Mesenchymal stem cell (in vitro differentiated cells and primary cell): Measurements from ENCODE around the gene NBDY.

Experiments used
- DNase-seq: peaks from one replicate; pipeline ENCODE4 v3.0.0-alpha.2; 2013
- H2AFZ ChIP-seq: one replicate; pipeline ENCODE4 v1.6.1; 2013; ENCODE audit warnings: low read depth, mild to moderate bottlenecking, control low read depth, inconsistent platforms, low read length, moderate library complexity
- H2AK5ac ChIP-seq: 2 replicates; pipeline ENCODE4 v1.6.1; 2013; ENCODE audit warnings: low read length, moderate library complexity, mild to moderate bottlenecking, inconsistent platforms; ENCODE audit not compliant: severe bottlenecking
- H2BK120ac ChIP-seq: one replicate; pipeline ENCODE4 v1.6.1; 2013; ENCODE audit warnings: low read depth, mild to moderate bottlenecking, inconsistent platforms, low read length, moderate library complexity
- H2BK12ac ChIP-seq, 2 experiments: one replicate each; pipeline ENCODE4 v1.6.1; 2013; ENCODE audit warnings: inconsistent platforms in 2 of 2, low read length in 2 of 2, mild to moderate bottlenecking in 2 of 2, moderate library complexity in 2 of 2, control low read depth in 1 of 2
- H2BK15ac ChIP-seq: one replicate; pipeline ENCODE4 v1.6.1; 2013; ENCODE audit warnings: mild to moderate bottlenecking, low read depth, inconsistent platforms; ENCODE audit not compliant: poor library complexity, severe bottlenecking
- H2BK5ac ChIP-seq: 2 replicates; pipeline ENCODE4 v1.6.1; 2013; ENCODE audit warnings: low read depth, mild to moderate bottlenecking, low read length, control low read depth, inconsistent platforms; ENCODE audit not compliant: poor library complexity, severe bottlenecking
- H3K14ac ChIP-seq, 2 experiments: one replicate each; pipeline ENCODE4 v1.6.1; 2013; ENCODE audit warnings: inconsistent platforms in 2 of 2, low read length in 2 of 2, control low read depth in 1 of 2, mild to moderate bottlenecking in 1 of 2, moderate library complexity in 1 of 2
- H3K18ac ChIP-seq, 2 experiments: one replicate each; pipeline ENCODE4 v1.6.1; 2013; ENCODE audit warnings: inconsistent platforms in 2 of 2, low read length in 2 of 2, control low read depth in 1 of 2, low read depth in 1 of 2, mild to moderate bottlenecking in 1 of 2
- H3K23ac ChIP-seq, 2 experiments: one replicate each; pipeline ENCODE4 v1.6.1; 2013; ENCODE audit warnings: inconsistent platforms in 2 of 2, low read length in 2 of 2, mild to moderate bottlenecking in 2 of 2, moderate library complexity in 2 of 2, control low read depth in 1 of 2
- H3K27ac ChIP-seq: 2 replicates; pipeline ENCODE4 v1.5.1; 2013; ENCODE audit warnings: mild to moderate bottlenecking, moderate library complexity, low read length, control low read depth, inconsistent platforms; ENCODE audit not compliant: poor library complexity, severe bottlenecking
- H3K27me3 ChIP-seq, 2 experiments: 2 replicates each; pipeline versions ENCODE4 v1.6.1 to v1.7.0; 2013; ENCODE audit warnings: low read length in 2 of 2, mild to moderate bottlenecking in 2 of 2, moderate library complexity in 2 of 2, control low read depth in 1 of 2, inconsistent platforms in 1 of 2; ENCODE audit not compliant: control insufficient read depth in 1 of 2, insufficient read depth in 1 of 2
- H3K36me3 ChIP-seq, 2 experiments: 2 replicates each; pipeline versions ENCODE4 v1.6.1 to v1.7.0; 2013; ENCODE audit warnings: low read length in 2 of 2, control low read depth in 1 of 2, inconsistent platforms in 1 of 2, low read depth in 1 of 2, mild to moderate bottlenecking in 1 of 2; ENCODE audit not compliant: insufficient read depth in 2 of 2, control insufficient read depth in 1 of 2
- H3K4ac ChIP-seq, 2 experiments: one replicate each; pipeline ENCODE4 v1.6.1; 2013; ENCODE audit warnings: inconsistent platforms in 2 of 2, low read length in 2 of 2, mild to moderate bottlenecking in 2 of 2, moderate library complexity in 2 of 2, control low read depth in 1 of 2, low read depth in 1 of 2
- H3K4me1 ChIP-seq: 2 replicates; pipeline ENCODE4 v1.6.1; 2013; ENCODE audit warnings: low read depth, low read length, control low read depth; ENCODE audit not compliant: control insufficient read depth, insufficient read depth
- H3K4me2 ChIP-seq: 2 replicates; pipeline ENCODE4 v1.6.1; 2013; ENCODE audit warnings: low read length, mild to moderate bottlenecking, inconsistent platforms; ENCODE audit not compliant: poor library complexity, severe bottlenecking
- H3K4me3 ChIP-seq, 2 experiments: 2 replicates each; pipeline versions ENCODE4 v1.5.1 to v1.7.0; 2013; ENCODE audit warnings: low read length in 2 of 2, mild to moderate bottlenecking in 2 of 2, control low read depth in 1 of 2, low read depth in 1 of 2; ENCODE audit not compliant: insufficient read depth in 1 of 2
- H3K79me1 ChIP-seq: replicated peaks from 2 replicates; pipeline ENCODE4 v1.6.1; 2013; ENCODE audit warnings: mild to moderate bottlenecking, control low read depth, low read length, inconsistent platforms; ENCODE audit not compliant: poor library complexity, severe bottlenecking
- H3K9ac ChIP-seq: 2 replicates; pipeline ENCODE4 v1.7.0; 2013; ENCODE audit warnings: mild to moderate bottlenecking, low read length, moderate library complexity
- H3K9me3 ChIP-seq: 2 replicates; pipeline ENCODE4 v1.7.0; 2013; ENCODE audit warnings: mild to moderate bottlenecking, low read length; ENCODE audit not compliant: control insufficient read depth
- H4K8ac ChIP-seq: one replicate; pipeline ENCODE4 v1.6.1; 2013; ENCODE audit warnings: inconsistent platforms, mild to moderate bottlenecking, low read length, moderate library complexity
- H4K91ac ChIP-seq: one replicate; pipeline ENCODE4 v1.6.1; 2013; ENCODE audit warnings: mild to moderate bottlenecking, low read length, inconsistent platforms
- WGBS: methylation state at CpG from one replicate; pipeline ENCODE4 v1.1.7; 2013; ENCODE audit warnings: mixed read lengths; 5-methylcytosine and 5-hydroxymethylcytosine counted together

The NBDY gene

GRCh38 chrX:56802921-56803849, 74.1 kb downstream of the NBDY start:
- no peak overlapping the region for H2AFZ ChIP-seq
- H3K9me3 ChIP-seq, result no peaks in the 10 kb centered on the region
- no peak overlapping the region for H3K4me2 ChIP-seq
- H2BK120ac ChIP-seq, result no peak overlapping the region
- H3K9ac ChIP-seq, result peak overlapping the region; percentile 87
- H3K4ac ChIP-seq, result no peak overlapping the region
- H3K23ac ChIP-seq, result no peak overlapping the region
- peaks cover 0 to 19% of the 10 kb centered on the region in 2 experiments for H3K36me3 ChIP-seq
- no peak overlapping the region for H2BK5ac ChIP-seq
- peaks cover 0 to 22% of the 10 kb centered on the region in 2 experiments for H3K27me3 ChIP-seq
- DNase-seq, result peak; percentile 55
- no peak overlapping the region for H4K8ac ChIP-seq
- H3K27ac ChIP-seq, result no peak overlapping the region
- no peak overlapping the region for H4K91ac ChIP-seq
- H3K18ac ChIP-seq, result no peak overlapping the region
- 65% methylated on average over 26 of the region's 27 CpGs for WGBS
- H3K14ac ChIP-seq, result no peak overlapping the region
- H3K4me3 ChIP-seq, result peak overlapping the region in 1 of 2 experiments; percentile 84
- H2BK12ac ChIP-seq, result no peak overlapping the region
- peaks cover 17% of the 10 kb centered on the region for H3K79me1 ChIP-seq
- H3K4me1 ChIP-seq, result no peaks in the 10 kb centered on the region
- H2BK15ac ChIP-seq, result no peak overlapping the region
- H2AK5ac ChIP-seq, result no peak overlapping the region

GRCh38 chrX:56803850-56804681, 75.0 kb downstream of the NBDY start:
- no peak overlapping the region for H2AK5ac ChIP-seq
- no peak for DNase-seq
- no peak overlapping the region for H2AFZ ChIP-seq
- no peak overlapping the region for H3K4me2 ChIP-seq
- H3K4me3 ChIP-seq, result peak overlapping the region in 1 of 2 experiments; percentile 84
- H3K27ac ChIP-seq, result no peak overlapping the region
- WGBS, result 95% methylated on average over 9 of the region's 11 CpGs
- H2BK15ac ChIP-seq, result no peak overlapping the region
- peak overlapping the region in 1 of 2 experiments; percentile 26 for H3K4ac ChIP-seq
- no peak overlapping the region for H2BK120ac ChIP-seq
- peaks cover 0 to 14% of the 10 kb centered on the region in 2 experiments for H3K36me3 ChIP-seq
- no peak overlapping the region for H2BK5ac ChIP-seq
- peak overlapping the region in 1 of 2 experiments; percentile 55 for H3K14ac ChIP-seq
- H3K9me3 ChIP-seq, result no peaks in the 10 kb centered on the region
- H3K4me1 ChIP-seq, result no peaks in the 10 kb centered on the region
- H3K9ac ChIP-seq, result peak overlapping the region; percentile 87
- H3K18ac ChIP-seq, result peak overlapping the region in 1 of 2 experiments; percentile 21
- peaks cover 10% of the 10 kb centered on the region for H3K79me1 ChIP-seq
- H2BK12ac ChIP-seq, result no peak overlapping the region
- H3K23ac ChIP-seq, result no peak overlapping the region
- no peak overlapping the region for H4K91ac ChIP-seq
- H4K8ac ChIP-seq, result no peak overlapping the region
- H3K27me3 ChIP-seq, result peaks cover 0 to 19% of the 10 kb centered on the region in 2 experiments

GRCh38 chrX:56804867-56805266, 75.8 kb downstream of the NBDY start:
- Histone ChIP-seq H3K4ac (no peak overlapping the region), H3K36me3 (peaks cover 0 to 13% of the 10 kb centered on the region in 2 experiments), H3K9me3 (no peaks in the 10 kb centered on the region), H2AFZ (no peak overlapping the region), H3K4me3 (no peak overlapping the region), H4K91ac (no peak overlapping the region), H3K27me3 (peaks cover 0 to 23% of the 10 kb centered on the region in 2 experiments), H3K4me1 (no peaks in the 10 kb centered on the region), H3K18ac (no peak overlapping the region), H3K9ac (no peak overlapping the region), H3K23ac (no peak overlapping the region), H3K27ac (no peak overlapping the region), H2BK120ac (no peak overlapping the region), H4K8ac (no peak overlapping the region), H3K14ac (no peak overlapping the region), H2BK12ac (no peak overlapping the region), H3K4me2 (no peak overlapping the region), H3K79me1 (peaks cover 8% of the 10 kb centered on the region), H2BK5ac (no peak overlapping the region), H2BK15ac (no peak overlapping the region), H2AK5ac (no peak overlapping the region)
- WGBS, result 97% methylated on average over 4 of the region's 4 CpGs
- DNase-seq, result no peak

- H2BK12ac ChIP-seq, result no peak overlapping the region
- H3K14ac ChIP-seq, result no peak overlapping the region
- H2BK5ac ChIP-seq, result no peak overlapping the region
- DNase-seq, result no peak
- no peak overlapping the region for H2AK5ac ChIP-seq
- no peak overlapping the region for H3K4ac ChIP-seq
- no peak overlapping the region for H3K18ac ChIP-seq
- H4K8ac ChIP-seq, result no peak overlapping the region
- no peak overlapping the region for H3K4me3 ChIP-seq
- H3K79me1 ChIP-seq, result peaks cover 8% of the 10 kb centered on the region
- H3K23ac ChIP-seq, result no peak overlapping the region
- H3K9me3 ChIP-seq, result no peaks in the 10 kb centered on the region
- no peak overlapping the region for H3K4me2 ChIP-seq
- H3K27ac ChIP-seq, result no peak overlapping the region
- no peak overlapping the region for H2BK15ac ChIP-seq
- H2AFZ ChIP-seq, result no peak overlapping the region
- WGBS, result 100% methylated on average over 1 of the region's 1 CpG
- H2BK120ac ChIP-seq, result no peak overlapping the region
- H3K27me3 ChIP-seq, result peaks cover 0 to 19% of the 10 kb centered on the region in 2 experiments
- no peaks in the 10 kb centered on the region for H3K4me1 ChIP-seq
- peaks cover 0 to 13% of the 10 kb centered on the region in 2 experiments for H3K36me3 ChIP-seq
- H3K9ac ChIP-seq, result no peak overlapping the region
- no peak overlapping the region for H4K91ac ChIP-seq
Measured at GRCh38 chrX:56805399-56805798, 76.4 kb downstream of the NBDY start.
